CD4-positive, alpha-beta T cell treated with Interleukin-15 for 4 hours (primary cell): ENCODE results near the gene LRRC4C.
"Not testable (repeated sequence)": the region's sequence is repeated elsewhere in the genome, so short reads cannot be mapped to it uniquely, and the experiment has no call there.

ENCODE experiments used
- DNase-seq: peaks from one replicate; pipeline ENCODE4 v3.0.0-alpha.2; 2020; ENCODE audit warnings: low spot score

LRRC4C gene

DNA sequence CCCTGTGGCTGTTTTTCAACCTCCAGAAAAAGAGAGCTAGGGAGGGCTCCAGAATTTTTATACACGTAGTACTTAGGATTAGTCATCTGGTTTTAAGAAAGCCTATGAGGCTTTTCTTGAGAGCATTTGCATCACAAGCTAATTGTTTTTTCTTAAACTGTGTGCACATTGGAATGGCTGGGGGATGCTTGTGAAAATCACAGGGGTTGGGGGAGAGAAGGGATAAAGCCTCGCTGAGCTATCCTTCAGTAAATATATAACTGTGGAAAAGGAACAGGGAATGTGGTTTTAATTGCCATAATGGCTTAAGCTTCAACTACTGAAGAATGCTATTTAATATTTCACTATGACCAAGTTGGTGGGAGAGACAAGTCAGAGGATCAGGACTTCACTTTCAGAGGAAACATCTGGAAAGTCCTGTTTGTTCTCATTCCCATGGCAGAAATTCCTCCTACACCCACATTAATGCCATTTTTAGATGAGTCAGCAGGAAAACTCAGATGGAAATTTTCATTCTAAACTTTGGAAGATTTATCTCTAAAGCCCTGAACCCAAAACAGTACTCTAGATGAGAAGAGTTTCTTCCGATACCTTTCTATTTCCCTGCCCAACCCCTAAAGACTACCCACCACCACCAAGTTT is 591.3 kb downstream of the LRRC4C start:
- DNase-seq, result no peak

DNA sequence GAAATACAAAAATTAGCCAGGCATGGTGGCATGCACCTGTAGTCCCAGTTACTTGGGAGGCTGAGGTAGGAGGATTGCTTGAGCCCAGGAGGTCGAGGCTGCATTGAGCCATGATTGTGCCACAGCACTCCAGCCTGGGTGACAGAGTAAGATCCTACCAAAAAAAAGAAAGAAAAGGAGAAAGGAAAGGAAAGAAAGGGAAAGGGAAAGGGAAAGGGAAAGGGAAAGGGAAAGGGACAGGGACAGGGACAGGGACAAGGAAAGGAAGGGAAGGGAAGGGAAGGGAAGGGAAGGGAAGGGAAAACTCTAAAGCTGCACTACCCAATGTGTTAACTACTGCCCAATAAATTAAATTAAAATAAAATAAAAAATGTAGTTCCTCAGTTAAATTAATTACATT is 601.7 kb downstream of the LRRC4C start:
- DNase-seq, result not testable (repeated sequence)

DNA sequence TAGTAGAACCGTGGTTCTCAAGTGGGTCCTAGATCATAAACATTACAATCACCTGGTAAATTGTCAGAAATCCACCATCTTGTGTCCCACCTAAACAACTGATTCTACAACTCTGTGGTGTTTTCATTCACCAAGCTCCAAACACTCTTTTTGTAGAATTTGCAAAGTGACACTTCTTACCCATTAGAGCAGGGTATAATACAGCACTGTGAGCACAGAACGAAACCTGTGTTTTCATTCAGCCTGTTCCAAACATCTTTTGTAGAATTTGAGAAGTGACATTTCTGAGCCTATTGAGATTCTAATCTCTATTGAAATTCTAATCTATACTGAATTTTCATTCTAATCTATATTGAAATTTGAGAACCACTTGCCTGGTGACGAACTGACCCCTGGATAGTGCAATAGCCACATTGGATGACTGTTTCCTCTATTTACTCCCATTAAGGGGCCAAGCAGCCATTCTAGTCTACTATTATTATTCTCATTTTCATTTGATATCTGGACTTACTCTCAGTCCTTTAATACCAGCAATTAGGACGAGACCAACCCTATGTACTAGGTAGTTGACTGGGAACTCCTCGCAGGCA is 616.6 kb downstream of the LRRC4C start:
- no peak for DNase-seq

DNA sequence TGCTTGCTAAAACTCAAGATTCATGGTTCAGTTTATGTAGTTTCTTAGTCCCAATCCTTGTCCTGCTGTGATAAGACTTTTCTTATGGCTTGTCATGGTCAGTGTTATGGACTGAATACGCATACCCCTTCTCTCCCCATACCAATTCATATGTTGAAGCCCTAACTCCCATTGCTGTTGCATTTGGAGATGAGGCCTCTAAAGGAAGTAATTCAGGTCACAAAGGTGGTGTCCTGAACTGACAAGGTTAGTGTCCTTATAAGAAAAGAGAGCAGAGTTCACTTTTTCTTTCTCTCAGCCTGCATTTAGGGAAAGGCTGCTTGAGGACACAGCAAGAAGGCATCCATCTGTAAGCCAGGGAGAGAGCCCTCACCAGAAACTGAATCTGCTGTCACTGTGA is 618.2 kb downstream of the LRRC4C start:
- DNase-seq, result no peak

DNA sequence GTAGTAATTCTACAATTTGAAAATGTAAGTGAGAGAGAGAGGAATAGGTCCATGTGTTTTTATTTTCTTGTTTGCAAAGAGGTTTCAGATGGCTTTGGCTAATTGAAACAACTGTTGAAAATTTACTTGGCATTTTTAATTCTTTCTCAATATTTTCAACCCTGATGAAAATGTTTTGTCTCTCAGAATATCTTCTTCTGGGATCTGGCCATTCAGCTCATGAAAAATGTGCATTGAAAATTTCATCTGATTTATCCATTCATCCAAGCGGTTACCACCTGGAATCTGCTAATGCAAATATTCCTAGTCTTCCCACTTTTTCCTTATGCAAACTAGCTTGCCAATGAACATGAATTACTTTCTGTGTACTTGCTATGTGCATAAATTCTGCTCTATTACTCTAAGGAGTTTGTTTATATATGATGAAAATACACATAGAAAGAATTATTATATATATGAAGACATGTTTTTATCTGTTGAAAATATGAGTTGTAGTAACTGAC is 621.2 kb downstream of the LRRC4C start:
- DNase-seq, result no peak

DNA sequence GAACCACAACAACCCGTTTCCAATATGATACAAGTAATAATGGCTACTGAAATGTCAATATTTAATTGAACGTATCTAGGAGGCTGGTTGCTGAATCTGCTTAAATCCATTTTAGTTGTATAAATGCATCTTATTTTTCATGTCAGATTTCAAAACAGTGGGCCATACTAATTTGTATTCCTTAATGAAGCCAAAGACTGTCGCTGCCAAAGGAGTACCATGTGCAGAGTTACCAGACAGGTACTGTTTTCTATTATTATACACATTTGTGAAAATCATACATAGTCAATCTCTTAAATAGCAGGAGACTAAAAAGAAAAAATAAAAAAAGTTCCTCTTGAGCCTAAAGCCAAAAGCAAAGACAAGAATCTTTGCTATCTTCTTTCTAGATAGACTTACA is 632.3 kb downstream of the LRRC4C start:
- DNase-seq, result no peak

DNA sequence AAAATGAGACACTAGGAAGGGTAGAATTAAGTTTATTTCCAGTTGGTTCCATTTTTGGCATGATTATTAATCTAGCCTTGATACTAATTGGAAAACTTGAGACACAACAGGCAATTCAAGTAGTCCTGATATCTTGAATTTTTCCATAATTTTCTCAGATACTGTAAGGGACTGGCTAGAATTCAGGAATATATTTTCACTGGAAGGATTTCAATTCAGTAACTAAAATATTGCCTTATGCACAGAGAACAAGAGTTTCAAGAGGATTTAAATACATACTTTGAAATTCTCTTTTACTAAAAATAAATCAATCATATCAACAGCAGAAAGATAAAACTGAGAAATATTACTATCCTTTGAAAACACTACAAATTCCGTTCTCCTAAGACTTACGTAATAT is 632.9 kb downstream of the LRRC4C start:
- DNase-seq, result no peak

DNA sequence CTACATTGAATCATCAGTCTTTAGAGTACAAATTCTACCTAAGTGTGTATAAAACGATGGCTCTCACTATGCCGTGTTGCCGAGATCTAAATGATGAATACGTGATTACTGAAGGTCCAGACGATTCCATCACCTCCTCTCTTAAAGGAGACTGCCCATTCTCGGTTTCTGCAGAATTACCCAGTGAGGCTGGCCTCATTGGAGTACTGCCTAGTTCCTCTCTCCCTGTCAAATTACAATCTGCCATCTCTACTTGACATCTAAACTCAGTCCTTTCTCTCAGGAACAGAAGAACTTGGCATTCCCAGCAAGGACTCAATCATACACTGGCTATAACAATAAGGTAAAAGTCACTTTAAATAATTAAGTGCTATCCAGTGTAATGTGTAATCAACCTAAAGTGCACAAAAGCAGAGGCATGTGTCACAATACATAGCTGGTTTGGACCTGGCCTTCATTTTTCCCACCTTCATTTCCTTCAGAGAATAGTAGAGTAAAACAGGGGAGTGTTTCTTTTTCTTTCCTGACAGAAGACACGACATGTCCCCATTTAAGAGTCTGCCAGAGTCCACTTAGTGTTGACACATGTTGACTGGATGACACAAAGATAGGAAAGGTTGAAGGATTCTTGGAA is 634.1 kb downstream of the LRRC4C start:
- no peak for DNase-seq

DNA sequence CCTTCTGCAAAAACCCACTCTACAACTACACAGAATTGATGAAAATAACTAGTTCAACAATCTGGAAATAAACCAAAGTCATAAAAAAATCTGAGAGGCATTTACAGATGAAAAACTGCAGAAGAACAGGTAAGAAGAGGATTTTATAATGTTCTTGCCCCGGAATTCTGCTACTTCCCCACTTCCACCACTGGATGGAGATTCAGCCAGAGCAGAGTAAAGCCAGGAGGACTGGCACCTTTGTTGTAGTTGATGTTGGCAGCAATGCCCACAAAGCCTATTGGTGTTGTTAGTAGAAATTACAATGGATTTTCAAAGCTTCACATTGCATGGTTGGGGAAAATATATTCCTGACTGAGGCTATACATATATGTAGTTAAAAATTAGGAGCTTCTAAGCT is 640.2 kb downstream of the LRRC4C start:
- DNase-seq, result no peak

DNA sequence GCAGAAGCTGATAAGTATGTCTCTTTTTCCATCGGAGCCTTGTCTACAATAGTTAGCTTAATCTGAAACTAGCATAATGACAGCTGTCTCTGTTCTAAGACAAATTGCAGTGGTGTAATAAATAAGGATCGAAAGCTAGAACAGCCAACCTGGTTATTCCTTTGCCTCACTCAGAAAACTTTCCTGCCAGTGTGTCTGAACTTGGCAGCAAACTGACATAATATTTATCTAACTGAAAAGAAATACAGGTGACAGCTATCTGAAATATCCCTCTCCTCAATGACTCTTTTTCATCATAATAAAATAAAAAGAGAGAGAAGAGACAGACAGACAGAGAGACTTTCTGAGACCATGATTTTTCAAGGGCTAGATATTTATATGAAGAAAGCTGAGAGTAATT is 642.5 kb downstream of the LRRC4C start:
- DNase-seq, result no peak

DNA sequence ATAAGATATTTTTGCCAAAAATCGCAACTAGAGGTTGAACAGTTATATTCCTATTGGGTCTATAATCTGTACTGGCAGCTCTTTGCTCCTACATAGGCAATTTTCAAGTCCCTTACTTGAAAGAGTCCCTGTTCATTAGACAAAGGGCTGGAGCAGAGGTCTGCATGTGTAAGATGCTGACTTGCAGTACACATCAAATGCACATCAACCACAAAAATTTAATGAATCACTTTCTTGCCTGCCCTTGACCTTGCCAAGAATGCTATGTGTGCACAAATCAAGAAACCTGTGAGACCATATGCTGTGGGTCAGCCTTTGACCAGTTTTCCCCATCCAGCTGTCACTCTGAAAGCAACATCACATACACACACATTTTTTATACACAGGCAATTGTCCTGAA is 661.5 kb downstream of the LRRC4C start:
- DNase-seq, result no peak

DNA sequence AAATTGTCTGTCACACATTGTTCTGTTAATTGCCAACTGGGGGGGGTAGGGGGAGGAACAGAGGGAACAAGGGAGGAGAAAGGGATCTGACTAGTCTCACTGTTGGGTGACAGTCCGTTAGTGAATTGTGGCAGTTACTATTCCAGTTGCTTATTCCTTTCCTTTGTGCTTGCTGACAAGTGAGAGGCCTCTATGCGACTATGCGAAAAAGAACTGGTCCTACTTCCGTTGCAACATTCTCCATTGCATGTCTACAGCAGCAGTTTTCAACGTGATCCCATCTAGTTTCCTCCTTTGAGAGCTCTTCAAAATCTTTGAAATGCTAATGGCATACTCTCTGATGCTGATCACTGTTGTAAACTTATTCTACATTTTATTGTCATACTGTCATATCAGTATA is 672.2 kb downstream of the LRRC4C start:
- no peak for DNase-seq

DNA sequence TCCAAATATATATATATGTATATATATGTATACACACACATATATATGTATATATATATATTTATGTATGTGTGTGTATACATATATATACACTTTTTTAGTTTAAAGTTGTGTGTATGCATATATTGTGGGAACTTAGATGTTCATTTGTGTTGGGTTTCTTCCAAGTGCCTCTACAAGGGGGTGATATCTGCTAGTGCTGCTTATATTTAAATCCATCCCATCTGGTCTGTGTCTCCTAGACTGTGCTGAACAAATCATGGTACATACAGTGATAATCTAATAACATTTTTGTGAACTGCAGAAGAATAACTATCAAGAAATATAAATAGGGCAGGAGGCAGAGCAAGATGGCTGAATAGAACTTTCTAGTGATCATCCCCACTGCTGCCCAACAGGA is 696.4 kb downstream of the LRRC4C start:
- no peak for DNase-seq

DNA sequence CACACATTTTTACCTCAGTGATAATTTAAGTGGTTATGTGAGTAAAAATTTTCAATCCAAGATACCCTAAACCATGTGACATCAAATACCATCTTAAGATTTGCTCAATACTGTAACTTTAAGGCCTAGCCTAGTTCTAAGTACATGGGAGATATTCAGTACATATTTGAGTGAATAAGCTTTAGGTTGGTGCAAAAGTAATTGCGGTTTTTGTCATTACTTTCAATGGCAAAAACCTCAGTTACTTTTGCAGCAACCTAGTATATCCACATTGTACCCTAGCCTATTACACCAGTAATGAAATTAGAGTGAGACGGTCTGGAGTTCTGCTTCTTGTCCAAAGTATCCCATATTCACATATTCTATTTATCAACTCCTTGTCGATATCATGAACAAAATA is 700.1 kb downstream of the LRRC4C start:
- DNase-seq, result no peak

DNA sequence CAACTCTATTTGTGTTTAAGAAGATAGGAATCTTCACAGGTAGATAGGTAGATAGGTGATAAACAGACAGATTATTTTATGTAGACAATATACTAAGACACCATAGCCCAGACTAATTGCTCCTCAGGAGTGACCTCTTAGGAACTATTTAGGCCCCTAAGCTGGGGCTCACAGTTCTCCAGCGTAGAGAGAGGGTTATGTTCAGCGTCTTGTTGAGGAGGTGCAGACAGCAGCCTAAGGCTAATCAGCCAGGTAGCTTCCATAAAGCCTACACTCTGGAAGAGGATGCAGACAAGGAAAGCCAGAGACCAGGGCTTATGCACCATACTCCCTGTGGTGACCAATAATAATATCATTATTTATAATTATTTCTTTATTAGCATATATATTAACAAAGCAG is 705.2 kb downstream of the LRRC4C start:
- no peak for DNase-seq

DNA sequence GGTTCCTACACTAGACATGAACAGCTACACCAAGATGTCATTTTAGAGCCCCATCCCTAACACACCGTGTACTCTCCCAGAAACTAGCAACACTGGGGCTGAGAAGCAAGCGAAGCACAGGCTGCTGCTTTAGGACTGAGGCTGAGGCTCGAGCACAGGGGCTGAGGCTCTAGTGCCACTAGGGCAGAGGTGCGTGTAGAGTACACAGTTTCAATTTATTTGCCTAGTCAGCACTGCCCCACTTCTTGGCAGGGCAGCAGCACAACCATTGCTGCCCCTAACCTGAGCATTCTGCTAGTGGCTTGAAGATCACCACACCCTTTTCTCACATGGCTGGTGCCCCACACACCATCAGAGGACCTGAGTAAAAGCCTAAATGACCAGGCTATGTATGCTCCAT is 713.2 kb downstream of the LRRC4C start:
- no peak for DNase-seq

DNA sequence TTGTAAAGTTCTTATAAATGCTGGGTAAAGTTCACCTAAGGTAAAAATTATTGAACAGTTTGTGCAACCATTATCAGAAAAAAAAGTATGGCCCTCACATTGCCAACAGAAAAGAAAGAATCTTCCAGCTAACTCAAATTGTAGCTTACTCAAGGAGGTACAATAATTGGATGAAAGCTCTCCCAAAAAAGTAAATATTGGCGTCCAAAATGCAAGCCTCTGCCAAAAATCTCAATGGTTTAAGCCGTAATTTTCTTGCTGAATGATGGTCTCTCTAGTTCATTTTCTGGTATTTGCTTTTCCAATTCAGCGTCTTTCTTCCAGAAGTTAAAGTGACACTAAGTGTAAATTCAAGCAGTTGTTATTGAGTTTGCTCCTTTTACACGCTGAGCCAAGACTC is 727.3 kb downstream of the LRRC4C start:
- no peak for DNase-seq

DNA sequence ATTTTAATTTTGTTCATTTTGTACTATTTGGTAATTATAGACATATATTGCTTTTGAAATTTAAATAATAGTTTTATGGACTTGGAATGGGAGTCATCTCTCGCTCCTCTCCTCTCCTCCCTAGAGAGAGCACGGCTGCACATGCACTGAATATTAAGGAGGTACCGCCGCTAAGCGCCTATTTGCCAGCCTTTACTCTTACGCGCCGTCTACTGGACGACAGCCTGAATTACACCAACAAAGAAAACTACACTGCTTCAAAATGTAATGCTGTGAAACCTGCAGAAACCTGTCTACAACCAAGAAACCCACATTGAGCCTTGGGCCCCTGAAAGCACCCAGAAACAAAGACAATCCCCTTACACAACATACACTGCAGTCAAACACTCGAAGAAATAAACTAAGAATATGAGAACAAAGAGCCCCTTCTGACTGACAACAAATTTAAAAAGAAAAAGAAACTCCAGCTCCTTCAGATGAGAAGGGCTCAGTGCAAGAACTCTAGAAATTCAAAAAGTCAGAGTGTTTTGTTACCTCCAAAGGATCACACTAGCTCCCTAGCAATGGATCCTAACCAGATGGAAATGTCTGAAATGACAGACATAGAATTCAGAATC is 737.2 kb downstream of the LRRC4C start:
- DNase-seq, result no peak

DNA sequence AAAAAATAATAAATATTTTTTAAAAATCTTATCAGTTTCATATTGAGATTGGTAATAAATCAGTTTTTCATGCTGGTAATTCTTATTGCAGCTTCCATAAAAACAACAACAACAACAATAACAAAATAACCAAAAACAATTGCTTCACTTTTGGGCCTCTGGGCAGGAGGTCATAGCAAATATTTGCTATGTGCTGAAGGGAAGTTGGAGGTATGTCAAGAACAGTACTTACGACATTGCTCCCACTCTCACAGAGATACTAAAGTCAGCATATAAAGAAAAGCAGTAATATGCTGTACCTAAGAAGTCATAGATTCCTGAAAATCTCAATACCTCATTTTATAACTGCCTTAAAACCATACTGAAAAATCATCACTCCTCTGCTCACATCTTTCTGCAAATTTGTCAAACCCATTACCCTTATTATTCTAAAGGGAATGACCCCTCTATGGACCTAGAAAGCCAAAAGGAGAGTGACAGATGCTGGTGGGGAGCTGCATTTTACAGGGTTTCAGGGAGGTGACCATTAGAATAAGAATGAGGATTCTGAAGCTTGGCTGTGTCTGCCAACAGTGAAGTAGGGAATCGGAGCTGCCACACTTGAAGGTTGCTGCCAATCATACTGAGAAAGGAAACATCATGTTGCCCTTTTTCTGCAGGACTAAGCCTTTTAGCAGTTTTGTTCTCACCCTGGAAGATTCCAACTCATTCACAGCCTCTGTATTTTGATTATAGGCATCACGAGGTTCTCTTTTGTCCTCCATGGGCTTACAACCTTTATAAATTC is 742.9 kb downstream of the LRRC4C start:
- no peak for DNase-seq

DNA sequence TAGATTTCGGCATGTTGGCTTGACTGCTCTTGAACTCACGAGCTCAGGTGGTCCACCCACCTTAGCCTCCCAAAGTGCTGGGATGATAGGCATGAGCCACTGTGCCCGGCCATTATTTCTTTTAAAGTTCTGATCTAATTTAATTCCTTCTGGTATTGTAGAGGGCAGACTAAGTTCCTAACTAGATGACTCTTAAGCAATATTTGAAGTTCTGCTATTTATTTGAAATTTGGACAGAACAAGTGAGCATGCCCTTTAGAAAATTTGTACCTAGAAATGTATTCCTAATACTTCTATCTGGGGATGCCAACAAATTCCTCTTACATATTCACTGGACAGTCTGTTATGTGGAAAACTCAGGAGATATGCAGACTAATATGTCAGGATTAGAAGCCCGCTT is 746.4 kb downstream of the LRRC4C start:
- DNase-seq, result no peak

DNA sequence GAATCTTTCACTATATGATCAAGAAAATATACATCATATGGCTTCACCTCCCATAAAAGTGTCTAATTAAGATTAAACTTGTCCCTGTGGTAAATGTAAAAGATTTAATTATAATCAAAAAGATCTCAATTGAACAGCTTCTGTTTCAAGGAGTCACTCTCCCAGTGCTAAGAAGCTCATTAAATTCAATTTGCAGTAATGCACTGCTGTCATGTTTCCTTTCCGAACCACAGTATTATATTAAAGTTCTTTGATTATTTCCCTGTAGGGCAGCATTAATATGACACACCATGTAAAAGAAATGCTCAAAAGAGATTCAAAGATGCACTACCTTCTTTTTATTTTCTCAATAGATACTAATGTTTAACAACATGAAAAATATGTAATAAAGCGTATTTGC is 758.4 kb downstream of the LRRC4C start:
- no peak for DNase-seq

DNA sequence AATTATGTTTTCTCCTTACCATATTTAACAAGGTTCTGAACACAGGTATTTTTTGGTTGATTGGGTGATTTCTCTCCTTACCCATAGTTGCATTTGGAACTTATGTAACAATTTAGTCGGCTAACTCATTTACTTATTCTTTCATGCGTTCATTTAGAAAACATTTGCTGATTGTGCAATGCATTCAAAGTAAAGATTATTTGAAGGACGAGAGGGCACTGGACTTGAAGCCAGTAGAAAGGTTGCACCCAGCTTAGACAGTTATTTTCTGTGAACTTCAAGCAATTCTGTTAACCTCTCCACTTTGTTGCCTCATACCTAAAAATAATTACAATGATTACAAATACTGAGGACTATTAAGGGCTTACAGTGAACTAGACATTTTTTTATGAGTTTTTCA is 769.6 kb downstream of the LRRC4C start:
- DNase-seq, result no peak

DNA sequence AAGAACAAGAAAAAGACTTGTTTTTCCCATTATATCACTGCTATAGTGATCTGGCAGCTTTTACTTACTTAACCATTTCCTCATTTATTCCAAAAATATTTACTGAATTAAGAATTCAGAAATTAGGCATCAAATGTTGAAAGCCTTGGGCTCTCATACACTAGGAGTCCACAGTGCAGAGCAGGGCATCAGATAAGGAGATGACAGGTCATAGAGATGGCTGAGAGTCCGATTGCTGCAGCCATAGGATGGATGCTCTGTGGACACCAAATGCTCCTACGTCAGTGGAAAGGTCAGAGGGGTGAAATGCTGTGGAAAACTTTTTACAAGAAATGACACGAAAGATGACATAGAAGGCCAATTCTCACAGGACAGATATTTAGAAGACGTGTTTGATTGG is 771.1 kb downstream of the LRRC4C start:
- no peak for DNase-seq
